Mesendoderm (in vitro differentiated cells): ENCODE measurements around the gene ADARB2.
A peak's percentile ranks its signal among the peaks of the same experiment; 100 is the strongest.

Experiments used
- DNase-seq: peaks from one replicate; pipeline ENCODE4 v3.0.0; 2013
- H2AK5ac ChIP-seq: 2 replicates; pipeline ENCODE4 v1.6.1; 2013; ENCODE audit warnings: low read length, inconsistent platforms
- H2BK120ac ChIP-seq: 2 replicates; pipeline ENCODE4 v1.6.1; 2013; ENCODE audit warnings: low read depth, mild to moderate bottlenecking, low read length, moderate library complexity, mixed read lengths
- H2BK15ac ChIP-seq: replicated peaks from 2 replicates; pipeline ENCODE4 v1.6.1; 2013; ENCODE audit warnings: low read depth, mild to moderate bottlenecking, moderate library complexity
- H2BK5ac ChIP-seq: 2 replicates; pipeline ENCODE4 v1.6.1; 2013; ENCODE audit warnings: low read length, inconsistent platforms
- H3K18ac ChIP-seq: 2 replicates; pipeline ENCODE4 v1.6.1; 2013; ENCODE audit warnings: mild to moderate bottlenecking, low read length, mixed read lengths
- H3K23ac ChIP-seq: one replicate; pipeline ENCODE4 v1.6.1; 2013; ENCODE audit warnings: low read length
- H3K27ac ChIP-seq: 2 replicates; pipeline ENCODE4 v1.5.1; 2013; ENCODE audit warnings: low read depth, mild to moderate bottlenecking, inconsistent platforms, low read length, moderate library complexity
- H3K27me3 ChIP-seq: 2 replicates; pipeline ENCODE4 v1.6.1; 2013; ENCODE audit warnings: low read length, control low read depth, mild to moderate bottlenecking, inconsistent platforms; ENCODE audit not compliant: insufficient read depth, poor library complexity
- H3K36me3 ChIP-seq: 2 replicates; pipeline ENCODE4 v1.6.1; 2013; ENCODE audit warnings: low read length, inconsistent platforms; ENCODE audit not compliant: control insufficient read depth, insufficient read depth
- H3K4ac ChIP-seq: one replicate; pipeline ENCODE4 v1.6.1; 2013; ENCODE audit warnings: low read depth, mild to moderate bottlenecking, low read length, moderate library complexity
- H3K4me1 ChIP-seq: 2 replicates; pipeline ENCODE4 v1.6.1; 2013; ENCODE audit warnings: low read depth, low read length, inconsistent platforms; ENCODE audit not compliant: control insufficient read depth
- H3K4me2 ChIP-seq: 2 replicates; pipeline ENCODE4 v1.6.1; 2013; ENCODE audit warnings: low read length
- H3K4me3 ChIP-seq: 2 replicates; pipeline ENCODE4 v1.5.1; 2013; ENCODE audit warnings: mild to moderate bottlenecking, low read length
- H3K56ac ChIP-seq: one replicate; pipeline ENCODE4 v1.6.1; 2013; ENCODE audit warnings: low read length
- H3K79me1 ChIP-seq: 2 replicates; pipeline ENCODE4 v1.6.1; 2013; ENCODE audit warnings: low read length, inconsistent platforms
- H3K79me2 ChIP-seq: 2 replicates; pipeline ENCODE4 v1.6.1; 2013; ENCODE audit warnings: mild to moderate bottlenecking, low read length; ENCODE audit not compliant: control insufficient read depth, insufficient read depth
- H3K9ac ChIP-seq: 2 replicates; pipeline ENCODE4 v1.6.1; 2013; ENCODE audit warnings: low read length, inconsistent platforms
- H4K5ac ChIP-seq: one replicate; pipeline ENCODE4 v1.6.1; 2013; ENCODE audit warnings: low read length
- H4K8ac ChIP-seq: one replicate; pipeline ENCODE4 v1.6.1; 2013; ENCODE audit warnings: low read depth, mild to moderate bottlenecking, control low read depth, low read length, moderate library complexity
- WGBS: extraction: QIAGEN DNeasy Blood & Tissue Kit; methylation state at CpG from one replicate; pipeline ENCODE4 v1.1.7; 2013; ENCODE audit warnings: low lambda C conversion rate, missing lambda C conversion rate; ENCODE audit not compliant: insufficient coverage; ENCODE audit errors: extremely low coverage; 5-methylcytosine and 5-hydroxymethylcytosine counted together

Gene ADARB2

DNA sequence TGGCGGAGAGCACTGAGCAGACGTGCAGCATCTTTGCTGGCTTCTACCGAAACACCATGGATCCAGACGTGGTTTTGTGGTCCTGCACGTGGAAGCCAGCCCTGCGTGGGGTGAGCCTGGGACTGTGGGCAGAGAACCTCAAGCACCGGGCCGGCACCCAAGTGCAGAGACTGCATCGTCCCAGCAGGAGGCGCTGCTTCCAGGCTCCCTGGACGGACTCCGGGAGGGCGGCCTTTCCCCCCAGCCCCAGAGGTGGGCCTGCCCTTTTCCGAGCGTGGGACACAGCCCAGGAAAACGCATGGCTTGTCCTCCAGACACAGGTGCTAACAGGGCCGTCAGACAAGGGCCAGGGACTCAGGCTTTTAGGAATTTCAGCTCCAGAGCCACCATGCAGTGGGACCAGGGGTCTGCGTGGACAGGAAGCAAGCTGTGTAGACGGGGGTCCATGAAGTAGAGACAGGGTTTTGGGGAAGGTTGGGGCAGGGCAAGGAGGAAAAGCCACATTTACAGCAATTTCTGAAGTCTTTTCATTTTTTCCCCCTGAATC lies 377.2 kb downstream of the ADARB2 start:
- Histone ChIP-seq H3K56ac (peak overlapping the region; percentile 69), H3K4ac (peak overlapping the region; percentile 10), H3K79me1 (no peaks in the 10 kb centered on the region), H3K9ac (peak overlapping the region; percentile 3), H4K8ac (no peak overlapping the region), H3K79me2 (no peaks in the 10 kb centered on the region), H3K18ac (peak overlapping the region; percentile 18), H3K4me1 (peaks cover 2% of the 10 kb centered on the region), H3K36me3 (no peaks in the 10 kb centered on the region), H2BK120ac (no peak overlapping the region), H4K5ac (no peak overlapping the region), H3K23ac (no peak overlapping the region), H2AK5ac (peak overlapping the region; percentile 4), H3K4me2 (no peak overlapping the region), H3K27me3 (no peaks in the 10 kb centered on the region), H3K4me3 (no peak overlapping the region), H2BK5ac (peak overlapping the region; percentile 27), H2BK15ac (no peak overlapping the region), H3K27ac (peak overlapping the region; percentile 68)
- peak; percentile 77 for DNase-seq
- WGBS: no CpG with 5 or more reads among the region's 19 CpGs

DNA sequence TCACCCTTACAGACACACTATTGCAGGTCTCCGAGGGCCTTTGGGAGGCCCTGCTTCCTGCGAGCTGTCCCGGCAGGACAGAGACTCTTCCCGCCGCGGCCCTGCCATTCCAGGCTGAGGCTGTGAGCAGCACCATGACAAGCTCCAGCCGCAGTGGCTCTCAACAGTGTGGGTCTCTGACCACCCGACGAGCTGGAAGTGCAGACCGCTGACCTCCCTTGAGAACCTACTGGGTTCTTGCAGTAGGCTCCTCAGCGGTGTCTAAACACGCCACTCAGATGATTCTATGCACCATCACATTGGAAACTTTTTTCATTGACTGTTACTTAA lies 377.7 kb downstream of the ADARB2 start:
- WGBS: no CpG with 5 or more reads among the region's 12 CpGs

GRCh38 chr10:1358860-1359625 lies 378.3 kb downstream of the ADARB2 start:
- H4K5ac ChIP-seq: no peak overlapping the region
- no peak overlapping the region for H3K23ac ChIP-seq
- no peak overlapping the region for H3K56ac ChIP-seq
- WGBS: no CpG with 5 or more reads among the region's 9 CpGs
- no peak overlapping the region for H3K9ac ChIP-seq
- no peak overlapping the region for H3K4me3 ChIP-seq
- no peak overlapping the region for H3K4ac ChIP-seq
- H4K8ac ChIP-seq: no peak overlapping the region
- no peaks in the 10 kb centered on the region for H3K79me2 ChIP-seq
- no peak overlapping the region for H3K18ac ChIP-seq
- H2AK5ac ChIP-seq: no peak overlapping the region
- no peak overlapping the region for H2BK15ac ChIP-seq
- no peak overlapping the region for H2BK5ac ChIP-seq
- no peak overlapping the region for H3K4me2 ChIP-seq
- H3K27ac ChIP-seq: no peak overlapping the region
- no peak overlapping the region for H2BK120ac ChIP-seq
- DNase-seq: no peak
- H3K27me3 ChIP-seq: no peaks in the 10 kb centered on the region
- H3K79me1 ChIP-seq: no peaks in the 10 kb centered on the region
- H3K36me3 ChIP-seq: no peaks in the 10 kb centered on the region
- peaks cover 2% of the 10 kb centered on the region for H3K4me1 ChIP-seq

More for the DNA sequence above, 377.7 kb downstream of the ADARB2 start:
- Histone ChIP-seq H3K56ac (peak overlapping the region; percentile 1), H2BK15ac (no peak overlapping the region), H3K18ac (no peak overlapping the region), H3K27ac (no peak overlapping the region), H3K79me2 (no peaks in the 10 kb centered on the region), H4K8ac (no peak overlapping the region), H2BK5ac (no peak overlapping the region), H3K27me3 (no peaks in the 10 kb centered on the region), H3K4me1 (peaks cover 2% of the 10 kb centered on the region), H2AK5ac (peak overlapping the region; percentile 4), H3K79me1 (no peaks in the 10 kb centered on the region), H3K4me2 (no peak overlapping the region), H2BK120ac (no peak overlapping the region), H3K36me3 (no peaks in the 10 kb centered on the region), H3K4ac (no peak overlapping the region), H4K5ac (no peak overlapping the region), H3K4me3 (no peak overlapping the region), H3K9ac (no peak overlapping the region), H3K23ac (peak overlapping the region; percentile 52)
- DNase-seq: no peak

DNA sequence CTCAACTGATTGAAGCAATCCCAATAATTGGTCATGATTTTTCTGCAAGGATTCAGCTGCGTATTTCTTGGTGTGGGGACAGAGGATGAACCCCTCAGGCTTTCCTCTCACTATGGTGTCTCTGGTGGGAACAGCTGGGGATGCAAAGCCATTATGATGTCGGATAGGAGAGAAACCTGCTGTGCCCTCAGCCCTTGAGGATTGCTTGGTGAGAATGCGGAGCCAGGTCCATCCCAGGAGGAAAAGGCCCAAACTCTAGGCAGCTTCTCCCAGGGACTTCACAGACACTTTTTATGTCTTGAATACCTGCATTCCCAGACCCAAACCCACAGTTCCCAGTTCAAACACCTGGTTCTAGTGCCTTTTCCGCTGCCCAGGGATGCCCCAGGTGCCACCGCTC lies 379.2 kb downstream of the ADARB2 start:
- Histone ChIP-seq H2AK5ac (no peak overlapping the region), H3K79me2 (no peaks in the 10 kb centered on the region), H4K8ac (no peak overlapping the region), H3K4ac (no peak overlapping the region), H3K27ac (no peak overlapping the region), H3K23ac (no peak overlapping the region), H2BK120ac (no peak overlapping the region), H3K56ac (no peak overlapping the region), H3K79me1 (no peaks in the 10 kb centered on the region), H3K27me3 (no peaks in the 10 kb centered on the region), H3K4me3 (no peak overlapping the region), H3K4me1 (peaks cover 2% of the 10 kb centered on the region), H4K5ac (no peak overlapping the region), H3K36me3 (no peaks in the 10 kb centered on the region), H2BK15ac (no peak overlapping the region), H3K18ac (no peak overlapping the region), H3K4me2 (no peak overlapping the region), H2BK5ac (no peak overlapping the region), H3K9ac (no peak overlapping the region)
- no CpG with 5 or more reads among the region's 5 CpGs for WGBS
- no peak for DNase-seq

- H3K79me2 ChIP-seq: no peaks in the 10 kb centered on the region
- no peak overlapping the region for H3K18ac ChIP-seq
- no peak overlapping the region for H3K4me3 ChIP-seq
- H2BK120ac ChIP-seq: no peak overlapping the region
- no peak overlapping the region for H3K9ac ChIP-seq
- no peak overlapping the region for H3K4me2 ChIP-seq
- no peaks in the 10 kb centered on the region for H3K27me3 ChIP-seq
- no peak overlapping the region for H2BK15ac ChIP-seq
- H4K5ac ChIP-seq: no peak overlapping the region
- no CpG with 5 or more reads among the region's 4 CpGs for WGBS
- H3K4ac ChIP-seq: no peak overlapping the region
- no peaks in the 10 kb centered on the region for H3K79me1 ChIP-seq
- H2BK5ac ChIP-seq: no peak overlapping the region
- no peak overlapping the region for H3K27ac ChIP-seq
- peaks cover 2% of the 10 kb centered on the region for H3K4me1 ChIP-seq
- no peak overlapping the region for H3K56ac ChIP-seq
- no peaks in the 10 kb centered on the region for H3K36me3 ChIP-seq
- no peak overlapping the region for H3K23ac ChIP-seq
- H2AK5ac ChIP-seq: no peak overlapping the region
- H4K8ac ChIP-seq: no peak overlapping the region
- no peak for DNase-seq
These were observed 381.0 kb downstream of the ADARB2 start for GRCh38 chr10:1356349-1356748.
